Immature natural killer cell (primary cell): Measurements from ENCODE around the gene HAP1. TPM values are rescaled to one million over a fixed set of nuclear protein-coding genes. Genes with fewer than 3 reads are reported as not detected.

Experiments used
- DNase-seq, 3 donors: peaks; one replicate each; pipeline ENCODE4 v3.0.0; 2022; ENCODE audit warnings: mixed read lengths in 1 of 3
- H3K27ac Mint-ChIP-seq, 6 donors: one replicate each; pipeline ENCODE4 v1.8.0; 2020; ENCODE audit warnings: mixed read lengths in 6 of 6, mild to moderate bottlenecking in 5 of 6, inconsistent platforms in 4 of 6, moderate library complexity in 3 of 6
- H3K27me3 Mint-ChIP-seq, 3 donors: one replicate each; pipeline ENCODE4 v1.8.0; 2020 to 2021; ENCODE audit warnings: low read depth in 3 of 3, mild to moderate bottlenecking in 3 of 3, mixed read lengths in 3 of 3, moderate library complexity in 3 of 3, inconsistent platforms in 1 of 3
- H3K36me3 Mint-ChIP-seq, 3 donors: one replicate each; pipeline ENCODE4 v1.8.0; 2020; ENCODE audit warnings: mixed read lengths in 3 of 3, inconsistent platforms in 2 of 3, mild to moderate bottlenecking in 2 of 3
- H3K4me1 Mint-ChIP-seq, 2 donors: one replicate each; pipeline ENCODE4 v1.8.0; 2020; ENCODE audit warnings: inconsistent platforms in 2 of 2, mild to moderate bottlenecking in 2 of 2, mixed read lengths in 2 of 2, moderate library complexity in 1 of 2
- H3K4me3 Mint-ChIP-seq, 5 donors: one replicate each; pipeline ENCODE4 v1.8.0; 2020; ENCODE audit warnings: mild to moderate bottlenecking in 5 of 5, mixed read lengths in 5 of 5, inconsistent platforms in 3 of 5, moderate library complexity in 3 of 5
- H3K9me3 Mint-ChIP-seq, 6 donors: one replicate each; pipeline ENCODE4 v1.8.0; 2020; ENCODE audit warnings: mild to moderate bottlenecking in 6 of 6, mixed read lengths in 6 of 6, inconsistent platforms in 4 of 6, moderate library complexity in 3 of 6
- polyA plus RNA-seq, 3 donors: library from polyadenylated mRNA; unstranded; fragments of 300-500 nt; fragmentation: Illumina TruSeq; gene quantifications; one replicate each; pipeline ENCODE4 v1.2.3, GENCODE V29; 2021

Gene HAP1
- polyA plus RNA-seq, 3 donors from 2014 or later: not detected

DNA sequence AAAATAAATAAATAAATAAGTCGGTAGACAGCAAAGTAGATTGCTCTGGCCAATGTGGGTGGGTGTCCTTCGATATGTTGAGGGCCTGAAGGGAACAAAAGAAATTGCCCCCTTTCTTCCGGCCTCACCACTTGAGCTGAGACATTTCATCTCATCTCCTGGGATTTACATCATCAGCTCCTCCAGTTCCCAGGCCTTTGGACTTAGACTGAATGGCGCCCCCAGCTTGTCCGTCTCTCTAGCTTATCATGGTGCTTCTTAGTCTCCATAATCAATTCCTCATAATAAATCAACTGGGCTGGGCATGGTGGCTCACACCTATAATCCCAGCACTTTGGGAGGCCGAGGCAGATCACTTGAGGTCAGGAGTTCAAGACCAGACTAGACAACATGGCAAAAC lies 13.8 kb upstream of the HAP1 start:
- H3K27me3 Mint-ChIP-seq: peaks cover 0 to 9% (median 4%) of the 10 kb centered on the region in 3 donors
- H3K36me3 Mint-ChIP-seq: no peaks in the 10 kb centered on the region
- DNase-seq: no peak
- H3K4me3 Mint-ChIP-seq: no peak overlapping the region
- H3K9me3 Mint-ChIP-seq: no peaks in the 10 kb centered on the region
- H3K27ac Mint-ChIP-seq: no peak overlapping the region
- H3K4me1 Mint-ChIP-seq: no peaks in the 10 kb centered on the region

DNA sequence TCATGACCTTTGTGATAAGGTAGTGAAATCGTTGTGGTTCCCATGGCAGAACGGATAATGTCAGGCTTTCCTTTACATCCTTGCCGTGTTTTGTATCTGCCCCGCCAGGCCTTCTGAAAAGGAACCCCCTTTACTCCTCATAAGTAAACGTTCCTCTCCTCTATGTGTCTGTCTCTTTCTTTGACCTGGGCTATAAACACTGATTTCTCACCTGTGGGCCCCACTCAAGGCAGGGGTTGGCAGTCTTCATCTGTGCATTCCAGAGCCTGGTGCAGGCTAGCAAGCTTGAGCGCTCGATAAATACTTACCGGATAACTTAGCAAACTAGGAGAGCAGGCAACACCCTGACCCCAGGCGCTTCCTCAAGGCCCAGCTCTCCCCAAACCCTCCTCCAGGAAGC lies 7.3 kb upstream of the HAP1 start:
- H3K36me3 Mint-ChIP-seq: no peaks in the 10 kb centered on the region
- no peak for DNase-seq
- H3K27ac Mint-ChIP-seq: no peak overlapping the region
- no peak overlapping the region for H3K4me3 Mint-ChIP-seq
- H3K27me3 Mint-ChIP-seq: peaks cover 2 to 10% (median 8%) of the 10 kb centered on the region in 3 donors
- no peaks in the 10 kb centered on the region for H3K9me3 Mint-ChIP-seq
- H3K4me1 Mint-ChIP-seq: no peaks in the 10 kb centered on the region

DNA sequence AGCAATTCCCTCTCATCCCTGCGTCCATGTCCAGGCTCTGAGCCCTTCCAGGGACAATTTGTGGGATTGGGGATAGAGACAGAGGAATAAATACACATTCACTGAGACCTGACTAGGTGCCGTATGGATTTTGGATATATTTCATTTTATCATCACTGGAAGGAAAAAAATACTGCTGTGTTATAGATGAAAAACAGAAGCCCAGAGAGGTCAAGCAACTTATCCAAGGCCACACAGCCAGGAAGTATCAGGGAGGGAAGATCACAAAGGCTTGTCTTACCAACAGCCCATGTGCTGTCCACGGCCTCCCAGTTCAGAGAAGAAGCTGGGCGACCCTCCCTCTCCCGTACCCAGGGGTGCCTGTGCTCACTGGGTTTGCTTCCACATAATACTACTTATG lies 6.1 kb upstream of the HAP1 start:
- Mint-ChIP-seq H3K4me1 (no peaks in the 10 kb centered on the region), H3K36me3 (no peaks in the 10 kb centered on the region), H3K27me3 (peaks cover 5 to 10% (median 9%) of the 10 kb centered on the region in 3 donors), H3K27ac (no peak overlapping the region), H3K4me3 (no peak overlapping the region), H3K9me3 (no peaks in the 10 kb centered on the region)
- DNase-seq: no peak

DNA sequence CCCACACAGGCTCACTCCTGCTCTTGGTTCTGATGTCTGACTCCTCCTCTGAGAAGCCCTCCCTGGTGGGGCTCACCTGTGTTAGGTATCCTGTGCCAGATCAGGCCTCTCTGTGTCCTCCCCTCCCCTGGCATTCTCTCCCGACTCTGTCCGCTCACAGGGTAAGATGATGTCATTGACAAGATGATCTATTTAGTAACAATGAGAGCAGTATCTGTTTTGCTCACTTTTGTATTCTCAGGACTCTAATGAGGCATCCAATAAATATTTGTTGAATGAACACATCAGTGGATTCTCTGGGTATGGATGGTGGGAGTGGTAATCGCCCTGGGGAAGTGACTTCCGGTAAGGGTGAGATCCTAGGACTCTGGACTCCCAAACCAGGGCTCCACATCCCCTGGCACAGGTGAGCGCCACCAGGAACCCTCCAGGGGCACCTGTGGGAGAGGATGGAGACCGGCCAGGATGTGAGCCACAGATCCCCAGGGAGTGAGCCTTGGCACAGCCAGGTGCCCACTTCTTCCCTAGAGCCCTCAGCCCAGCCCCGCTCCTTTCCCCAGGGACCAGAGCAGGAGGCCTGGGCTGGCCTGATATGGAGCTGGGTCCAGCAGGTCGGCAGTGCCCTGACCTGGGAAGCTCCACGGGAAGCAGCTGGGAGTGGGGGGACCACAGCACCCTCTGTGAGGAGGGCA lies 5.4 kb upstream of the HAP1 start:
- Mint-ChIP-seq H3K27me3 (peaks cover 6 to 14% (median 10%) of the 10 kb centered on the region in 3 donors), H3K27ac (no peak overlapping the region), H3K36me3 (no peaks in the 10 kb centered on the region), H3K4me1 (no peaks in the 10 kb centered on the region), H3K9me3 (no peaks in the 10 kb centered on the region), H3K4me3 (no peak overlapping the region)
- no peak for DNase-seq

DNA sequence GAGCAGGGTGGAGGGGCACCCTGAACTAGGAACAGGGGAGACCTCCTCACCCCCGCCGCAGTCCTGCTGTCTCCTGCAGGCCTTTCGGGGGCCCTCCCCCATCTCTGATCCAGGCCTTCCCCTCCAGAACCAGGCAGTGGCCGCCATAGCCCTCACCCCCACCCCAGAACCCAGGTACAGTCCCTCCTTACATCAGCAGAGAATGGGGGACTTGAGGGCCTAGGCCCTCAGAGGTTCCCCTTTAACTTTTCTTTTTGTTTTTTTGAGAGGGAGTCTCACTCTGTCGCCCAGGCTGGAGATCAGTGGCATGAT lies 4.3 kb upstream of the HAP1 start:
- Mint-ChIP-seq H3K36me3 (no peaks in the 10 kb centered on the region), H3K27ac (no peak overlapping the region), H3K4me1 (no peaks in the 10 kb centered on the region), H3K4me3 (no peak overlapping the region), H3K9me3 (no peaks in the 10 kb centered on the region), H3K27me3 (peaks cover 6 to 14% (median 10%) of the 10 kb centered on the region in 3 donors)
- no peak for DNase-seq

DNA sequence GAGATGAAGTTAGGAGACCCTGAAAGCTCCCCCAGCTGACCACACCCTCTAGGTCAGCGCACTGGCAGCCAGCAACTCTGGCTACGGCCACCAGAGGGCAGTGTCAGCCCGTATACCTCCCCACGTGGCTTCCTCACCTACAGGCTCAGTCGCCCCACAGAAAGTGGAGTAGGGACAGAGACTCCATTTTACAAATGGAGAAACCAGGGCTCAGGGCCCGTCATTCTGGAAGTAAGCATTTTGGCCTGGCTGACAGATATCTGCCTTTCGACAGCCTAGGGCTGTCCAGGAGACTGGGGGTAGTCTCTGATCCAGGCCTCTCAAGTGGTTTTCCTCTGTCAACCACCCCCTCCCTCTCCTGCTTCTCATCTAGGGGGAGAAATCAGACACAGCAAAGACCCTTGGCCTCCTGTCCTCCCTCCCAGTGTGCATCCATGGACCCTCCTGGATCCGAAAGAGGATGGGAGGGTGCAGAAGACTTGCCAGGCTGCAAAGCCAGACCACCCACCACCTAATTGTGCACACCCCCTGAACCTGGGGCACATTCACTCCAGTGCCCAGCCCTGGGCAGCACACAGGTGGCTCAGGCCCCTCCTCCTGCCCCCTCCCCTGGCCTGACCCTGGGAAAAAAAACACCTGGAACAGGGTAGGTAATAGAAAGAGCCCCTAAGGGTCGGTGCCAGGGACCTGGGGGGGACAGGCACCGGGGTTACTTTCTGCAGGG lies 3.8 kb upstream of the HAP1 start:
- no peak overlapping the region for H3K4me3 Mint-ChIP-seq
- H3K27me3 Mint-ChIP-seq: peaks cover 9 to 17% (median 13%) of the 10 kb centered on the region in 3 donors
- H3K4me1 Mint-ChIP-seq: no peaks in the 10 kb centered on the region
- DNase-seq: peak; percentile 66 to 73 (median 73)
- H3K9me3 Mint-ChIP-seq: no peaks in the 10 kb centered on the region
- H3K36me3 Mint-ChIP-seq: no peaks in the 10 kb centered on the region
- no peak overlapping the region for H3K27ac Mint-ChIP-seq

DNA sequence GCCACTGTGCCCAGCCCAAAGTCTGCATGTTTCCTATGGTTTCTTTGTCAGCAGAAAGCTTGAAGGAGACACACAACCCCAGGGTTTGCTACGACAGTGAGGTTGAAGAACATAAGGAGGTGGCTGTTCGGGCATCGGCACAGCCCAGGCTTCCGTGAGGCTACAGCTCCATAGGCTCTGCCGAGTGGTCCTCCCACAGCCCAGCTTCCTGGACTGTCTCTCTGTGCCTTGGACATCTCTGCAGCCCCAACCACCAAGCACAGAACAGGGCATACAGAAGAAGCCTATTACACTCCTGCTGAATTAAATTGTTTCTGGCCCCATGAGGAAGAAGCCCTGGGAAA lies 3.2 kb upstream of the HAP1 start:
- no peaks in the 10 kb centered on the region for H3K4me1 Mint-ChIP-seq
- no peak for DNase-seq
- H3K36me3 Mint-ChIP-seq: no peaks in the 10 kb centered on the region
- no peak overlapping the region for H3K4me3 Mint-ChIP-seq
- H3K27me3 Mint-ChIP-seq: peaks cover 9 to 19% (median 12%) of the 10 kb centered on the region in 3 donors
- H3K9me3 Mint-ChIP-seq: no peaks in the 10 kb centered on the region
- H3K27ac Mint-ChIP-seq: no peak overlapping the region

DNA sequence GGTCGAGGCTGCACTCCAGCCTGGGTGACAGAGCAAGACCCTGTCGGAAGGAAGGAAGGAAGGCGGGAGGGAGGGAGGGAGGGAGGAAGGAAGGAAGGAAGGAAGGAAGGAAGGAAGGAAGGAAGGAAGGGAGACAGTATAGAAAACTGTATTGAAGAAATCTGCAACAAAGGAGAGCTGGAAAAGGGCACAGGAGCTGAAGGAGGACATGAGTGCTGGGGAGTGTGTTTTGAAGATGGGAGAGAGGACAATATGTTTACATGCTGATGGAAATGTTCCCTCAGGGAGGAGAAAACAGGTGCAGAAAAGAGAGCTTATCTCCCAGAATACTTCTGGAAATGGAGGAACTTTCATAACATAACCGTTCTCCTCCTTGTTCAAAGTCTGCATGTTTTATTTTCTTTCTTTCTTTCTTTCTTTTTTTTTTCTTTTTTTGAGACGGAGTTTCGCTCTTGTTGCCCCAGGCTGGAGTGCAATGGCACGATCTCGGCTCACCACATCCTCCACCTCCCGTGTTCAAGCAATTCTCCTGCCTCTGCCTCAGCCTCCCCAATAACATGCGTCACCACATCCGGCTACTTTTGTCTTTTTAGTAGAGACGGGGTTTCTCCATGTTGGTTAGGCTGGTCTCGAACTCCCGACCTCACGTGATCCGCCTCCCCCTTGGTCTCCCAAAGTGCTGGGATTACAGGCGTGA lies 2.7 kb upstream of the HAP1 start:
- H3K36me3 Mint-ChIP-seq: no peaks in the 10 kb centered on the region
- no peak for DNase-seq
- H3K4me3 Mint-ChIP-seq: no peak overlapping the region
- H3K27ac Mint-ChIP-seq: no peak overlapping the region
- peaks cover 9 to 19% (median 14%) of the 10 kb centered on the region in 3 donors for H3K27me3 Mint-ChIP-seq
- no peaks in the 10 kb centered on the region for H3K4me1 Mint-ChIP-seq
- H3K9me3 Mint-ChIP-seq: no peaks in the 10 kb centered on the region

DNA sequence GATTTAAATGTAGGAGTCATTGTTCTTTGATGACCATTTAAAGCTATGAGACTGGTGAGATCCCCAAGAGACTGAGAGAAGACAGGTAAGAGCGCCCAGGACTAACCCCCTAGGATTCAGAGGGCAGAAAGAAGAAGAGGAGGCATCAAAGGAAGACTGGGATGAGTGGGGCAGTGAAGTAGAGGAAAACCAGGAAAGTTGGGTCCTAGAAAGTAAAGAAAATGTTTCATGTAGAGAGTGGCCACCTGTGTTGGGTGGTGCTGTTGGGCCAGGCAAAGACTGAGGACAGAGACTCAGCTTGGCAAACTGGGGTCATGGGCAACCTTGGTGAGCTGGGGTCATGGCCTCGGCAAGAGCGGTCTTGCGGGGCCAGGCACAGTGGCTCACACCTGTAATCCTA lies 1.3 kb upstream of the HAP1 start:
- DNase-seq: no peak
- H3K27me3 Mint-ChIP-seq: peaks cover 9 to 18% (median 15%) of the 10 kb centered on the region in 3 donors
- no peaks in the 10 kb centered on the region for H3K9me3 Mint-ChIP-seq

DNA sequence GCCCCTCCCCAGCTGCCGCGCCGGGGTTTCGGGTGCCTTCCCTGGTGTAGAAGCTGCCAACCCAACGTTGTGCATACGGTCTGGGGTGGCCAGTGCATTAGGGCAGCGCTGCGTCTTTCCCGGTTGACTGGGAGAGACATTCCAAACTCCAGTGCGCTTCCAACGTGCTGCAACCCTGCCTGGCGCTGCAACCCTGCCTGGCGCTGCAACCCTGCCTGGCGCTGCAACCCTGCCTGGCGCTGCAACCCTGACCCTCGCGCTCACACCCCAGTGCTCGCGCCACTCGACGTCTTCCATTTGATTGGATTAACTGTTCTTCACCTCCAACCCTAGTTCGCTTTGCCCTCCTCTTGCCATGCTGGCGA lies 488 bp upstream of the HAP1 start:
- H3K27ac Mint-ChIP-seq: no peak overlapping the region
- no peaks in the 10 kb centered on the region for H3K36me3 Mint-ChIP-seq
- H3K4me3 Mint-ChIP-seq: no peak overlapping the region
- H3K4me1 Mint-ChIP-seq: no peaks in the 10 kb centered on the region
- no peak for DNase-seq
- no peaks in the 10 kb centered on the region for H3K9me3 Mint-ChIP-seq
- peaks cover 9 to 15% (median 15%) of the 10 kb centered on the region in 3 donors for H3K27me3 Mint-ChIP-seq

More for the DNA sequence above, 1.3 kb upstream of the HAP1 start:
- Mint-ChIP-seq H3K4me1 (no peaks in the 10 kb centered on the region), H3K4me3 (no peak overlapping the region), H3K27ac (no peak overlapping the region), H3K36me3 (no peaks in the 10 kb centered on the region)

DNA sequence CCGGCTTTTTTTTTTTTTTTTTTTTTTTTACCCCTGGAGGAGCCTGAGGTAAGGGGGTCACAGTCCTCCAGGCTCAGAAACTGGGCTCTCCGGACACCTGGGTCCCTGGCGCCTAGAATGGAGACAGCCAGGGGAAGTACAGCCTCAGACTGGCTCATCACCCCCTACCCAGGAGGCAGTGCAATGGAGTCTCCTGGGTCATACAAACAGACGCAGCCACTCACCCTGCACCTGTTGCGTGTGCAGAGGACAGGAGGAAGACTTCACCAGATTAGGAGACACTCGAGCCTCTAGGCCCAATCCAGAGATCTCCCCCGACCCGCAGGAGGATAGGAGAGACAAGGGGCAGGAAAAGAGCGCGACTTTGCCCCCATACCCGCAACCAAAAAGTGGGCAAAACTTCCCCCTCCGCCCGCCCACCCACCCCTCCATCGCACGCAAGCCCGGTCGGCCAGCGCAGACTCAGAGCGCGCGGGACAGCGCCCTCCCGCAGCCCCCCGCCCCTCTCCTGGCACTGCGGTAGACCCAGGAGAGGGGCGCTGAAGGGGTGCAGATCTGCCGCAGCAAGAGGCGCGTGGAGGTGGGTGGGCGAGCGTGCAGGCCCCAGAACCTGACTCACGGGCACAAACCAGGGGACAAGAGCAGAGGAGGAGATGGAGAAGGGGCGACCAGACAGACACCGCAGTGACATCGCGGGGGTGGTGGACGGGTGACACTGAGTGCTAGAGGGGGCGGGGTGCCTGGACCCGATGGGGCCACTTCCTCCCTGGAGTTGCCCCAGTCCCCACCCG lies 900 bp downstream of the HAP1 start:
- Mint-ChIP-seq H3K9me3 (no peaks in the 10 kb centered on the region), H3K4me3 (no peak overlapping the region), H3K4me1 (no peaks in the 10 kb centered on the region), H3K27ac (no peak overlapping the region), H3K27me3 (peaks cover 7 to 16% (median 15%) of the 10 kb centered on the region in 3 donors), H3K36me3 (no peaks in the 10 kb centered on the region)
- DNase-seq: no peak

DNA sequence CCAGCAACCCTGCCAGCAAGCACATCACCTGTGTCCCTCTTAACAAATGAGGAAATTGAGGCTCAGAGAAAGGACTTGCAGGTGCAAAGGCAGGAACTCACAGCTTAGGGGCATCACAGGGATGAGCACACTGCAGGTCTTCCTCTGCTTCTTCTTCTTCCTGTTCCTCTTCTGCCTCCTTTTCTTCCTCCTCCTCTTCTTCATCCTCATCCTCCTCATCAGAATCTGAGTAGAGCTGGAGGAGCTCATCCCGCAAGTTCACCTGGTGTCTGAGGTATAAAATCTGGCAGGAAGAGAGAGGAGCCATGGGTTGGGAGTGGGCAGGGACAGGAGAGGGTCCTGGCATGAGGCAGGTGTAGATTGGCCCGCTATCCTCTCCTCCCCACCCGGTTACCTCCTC lies 2.6 kb downstream of the HAP1 start:
- H3K9me3 Mint-ChIP-seq: no peaks in the 10 kb centered on the region
- H3K27ac Mint-ChIP-seq: no peak overlapping the region
- no peak for DNase-seq
- no peaks in the 10 kb centered on the region for H3K4me1 Mint-ChIP-seq
- H3K27me3 Mint-ChIP-seq: peaks cover 7 to 19% (median 15%) of the 10 kb centered on the region in 3 donors
- no peak overlapping the region for H3K4me3 Mint-ChIP-seq
- no peaks in the 10 kb centered on the region for H3K36me3 Mint-ChIP-seq

DNA sequence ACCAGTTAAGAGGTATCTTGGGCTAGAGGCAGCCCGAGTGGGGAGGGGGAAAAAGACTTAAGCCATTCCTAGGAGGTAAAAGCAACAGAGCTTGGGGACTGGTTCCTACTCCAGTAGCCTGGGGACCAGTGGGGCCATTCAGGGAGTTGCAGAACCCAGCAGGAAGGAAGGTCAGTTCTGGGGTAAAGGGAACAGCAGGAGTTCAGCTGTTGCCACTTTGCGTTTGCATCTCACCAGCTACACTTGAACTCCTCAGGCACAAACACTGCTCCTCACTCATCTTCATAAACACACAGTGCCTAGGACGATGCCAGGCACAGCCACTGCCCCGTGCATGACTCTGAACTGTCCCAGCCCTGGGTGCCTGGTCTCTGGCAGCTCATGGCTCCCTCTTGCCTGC lies 4.0 kb downstream of the HAP1 start:
- Mint-ChIP-seq H3K9me3 (no peaks in the 10 kb centered on the region), H3K27me3 (peaks cover 4 to 13% (median 10%) of the 10 kb centered on the region in 3 donors), H3K4me1 (no peaks in the 10 kb centered on the region), H3K27ac (no peak overlapping the region), H3K36me3 (no peaks in the 10 kb centered on the region), H3K4me3 (no peak overlapping the region)
- no peak for DNase-seq

DNA sequence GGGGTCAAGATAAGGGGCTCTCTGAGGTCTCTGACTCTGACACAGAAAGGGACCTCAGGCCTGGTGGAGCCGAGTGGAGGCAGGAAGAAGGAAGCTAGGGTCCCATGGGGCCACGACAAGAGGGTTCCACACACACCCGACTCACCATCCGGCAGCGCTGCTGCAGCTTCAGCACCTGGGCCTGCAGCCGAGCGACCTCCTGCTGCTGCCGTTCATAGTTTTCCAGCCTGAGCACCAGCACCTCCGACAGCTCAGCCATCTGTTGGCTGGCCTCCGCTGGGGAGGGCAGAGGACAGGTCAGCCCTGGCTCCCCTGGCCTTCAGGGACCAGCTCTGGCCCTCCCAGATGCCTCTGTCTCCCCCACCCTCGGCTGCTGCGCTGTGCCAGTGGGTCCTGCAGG lies 6.4 kb downstream of the HAP1 start:
- Mint-ChIP-seq H3K27ac (no peak overlapping the region), H3K4me1 (no peaks in the 10 kb centered on the region), H3K36me3 (no peaks in the 10 kb centered on the region), H3K27me3 (peaks cover 3 to 10% (median 5%) of the 10 kb centered on the region in 3 donors), H3K9me3 (no peaks in the 10 kb centered on the region), H3K4me3 (no peak overlapping the region)
- DNase-seq: no peak
